H7 (cell line): ENCODE measurements around the gene TUFM. TPM values are rescaled to one million over a fixed set of nuclear protein-coding genes. Genes with fewer than 3 reads are reported as not detected.

Experiments used
- DNase-seq: peaks from one replicate; pipeline ENCODE4 v3.0.0; 2012
- H3K27me3 ChIP-seq: 2 replicates; pipeline ENCODE4 v1.6.0; 2011; ENCODE audit warnings: mild to moderate bottlenecking, low read length; ENCODE audit not compliant: control insufficient read depth, insufficient read depth
- H3K36me3 ChIP-seq: replicated peaks from 2 replicates; pipeline ENCODE4 v1.5.1; 2011; ENCODE audit warnings: low read length; ENCODE audit not compliant: control insufficient read depth, insufficient read depth
- H3K4me3 ChIP-seq: 2 replicates; pipeline ENCODE4 v1.5.1; 2011; ENCODE audit warnings: low read depth, mild to moderate bottlenecking, control low read depth, low read length, moderate library complexity; ENCODE audit not compliant: insufficient read depth
- total RNA-seq: library from RNA; depleted of rRNA; stranded (reverse); fragments of >200 nt; shearing (Covaris generic); gene quantifications from 2 replicates; pipeline ENCODE4 v1.2.3, GENCODE V29; 2014

The TUFM gene
- total RNA-seq, 1 experiment from 2014 or later, result 299 TPM

- peak; percentile 66 for DNase-seq
- Histone ChIP-seq H3K27me3 (no peaks in the 10 kb centered on the region), H3K4me3 (no peak overlapping the region), H3K36me3 (peaks cover 26% of the 10 kb centered on the region)
These were observed 19.7 kb upstream of the TUFM start for GRCh38 chr16:28865722-28866453.

- Histone ChIP-seq H3K4me3 (no peak overlapping the region), H3K27me3 (no peaks in the 10 kb centered on the region), H3K36me3 (peaks cover 20% of the 10 kb centered on the region)
- DNase-seq, result peak; percentile 30
These were observed 19.0 kb upstream of the TUFM start for GRCh38 chr16:28865001-28865688.

- H3K4me3 ChIP-seq, result peak overlapping the region; percentile 93
- peaks cover 11% of the 10 kb centered on the region for H3K36me3 ChIP-seq
- H3K27me3 ChIP-seq, result no peaks in the 10 kb centered on the region
- no peak for DNase-seq
These were observed 18.0 kb upstream of the TUFM start for GRCh38 chr16:28863929-28864793.

GRCh38 chr16:28859326-28859725, 13.2 kb upstream of the TUFM start:
- H3K4me3 ChIP-seq, result no peak overlapping the region
- no peak for DNase-seq
- H3K36me3 ChIP-seq, result no peaks in the 10 kb centered on the region
- H3K27me3 ChIP-seq, result no peaks in the 10 kb centered on the region

- no peaks in the 10 kb centered on the region for H3K27me3 ChIP-seq
- no peaks in the 10 kb centered on the region for H3K36me3 ChIP-seq
- no peak for DNase-seq
- no peak overlapping the region for H3K4me3 ChIP-seq
These were observed 12.3 kb upstream of the TUFM start for GRCh38 chr16:28858421-28858820.

GRCh38 chr16:28846933-28847273, 755 bp upstream of the TUFM start:
- H3K27me3 ChIP-seq, result no peaks in the 10 kb centered on the region
- H3K36me3 ChIP-seq, result peaks cover 23% of the 10 kb centered on the region
- no peak for DNase-seq
- peak overlapping the region; percentile 97 for H3K4me3 ChIP-seq

- peaks cover 23% of the 10 kb centered on the region for H3K36me3 ChIP-seq
- no peak for DNase-seq
- peak overlapping the region; percentile 97 for H3K4me3 ChIP-seq
- H3K27me3 ChIP-seq, result no peaks in the 10 kb centered on the region
These were observed 428 bp downstream of the TUFM start for GRCh38 chr16:28845761-28846079.

GRCh38 chr16:28845293-28845692, 855 bp downstream of the TUFM start:
- no peaks in the 10 kb centered on the region for H3K27me3 ChIP-seq
- DNase-seq, result peak; percentile 69

GRCh38 chr16:28844226-28844885, 1.8 kb downstream of the TUFM start:
- DNase-seq, result no peak
- H3K27me3 ChIP-seq, result no peaks in the 10 kb centered on the region
- H3K4me3 ChIP-seq, result no peak overlapping the region
- peaks cover 23% of the 10 kb centered on the region for H3K36me3 ChIP-seq

More at GRCh38 chr16:28845293-28845692, 855 bp downstream of the TUFM start:
- peak overlapping the region; percentile 97 for H3K4me3 ChIP-seq
- peaks cover 23% of the 10 kb centered on the region for H3K36me3 ChIP-seq

- Histone ChIP-seq H3K36me3 (peaks cover 23% of the 10 kb centered on the region), H3K4me3 (no peak overlapping the region), H3K27me3 (no peaks in the 10 kb centered on the region)
- no peak for DNase-seq
These were observed 2.4 kb downstream of the TUFM start for GRCh38 chr16:28843766-28844165.

GRCh38 chr16:28842696-28843095, 3.5 kb downstream of the TUFM start:
- Histone ChIP-seq H3K36me3 (peaks cover 23% of the 10 kb centered on the region), H3K4me3 (no peak overlapping the region), H3K27me3 (no peaks in the 10 kb centered on the region)
- no peak for DNase-seq

GRCh38 chr16:28839899-28840298, 6.2 kb downstream of the TUFM start:
- Histone ChIP-seq H3K4me3 (no peak overlapping the region), H3K27me3 (no peaks in the 10 kb centered on the region), H3K36me3 (peaks cover 32% of the 10 kb centered on the region)
- DNase-seq, result no peak

- Histone ChIP-seq H3K27me3 (no peaks in the 10 kb centered on the region), H3K36me3 (peaks cover 32% of the 10 kb centered on the region), H3K4me3 (no peak overlapping the region)
These were observed 7.0 kb downstream of the TUFM start for GRCh38 chr16:28839004-28839639.

GRCh38 chr16:28838558-28838918, 7.6 kb downstream of the TUFM start:
- no peaks in the 10 kb centered on the region for H3K27me3 ChIP-seq
- no peak for DNase-seq
- H3K4me3 ChIP-seq, result no peak overlapping the region
- peaks cover 33% of the 10 kb centered on the region for H3K36me3 ChIP-seq

More at GRCh38 chr16:28839004-28839639, 7.0 kb downstream of the TUFM start:
- DNase-seq, result no peak
